Measurements from ENCODE around the gene EDAR. TPM values are rescaled to one million over a fixed set of nuclear protein-coding genes. Genes with fewer than 3 reads are reported as not detected.

Gene EDAR
- total RNA-seq, 1 donor from 2014 or later, result not detected

DNA sequence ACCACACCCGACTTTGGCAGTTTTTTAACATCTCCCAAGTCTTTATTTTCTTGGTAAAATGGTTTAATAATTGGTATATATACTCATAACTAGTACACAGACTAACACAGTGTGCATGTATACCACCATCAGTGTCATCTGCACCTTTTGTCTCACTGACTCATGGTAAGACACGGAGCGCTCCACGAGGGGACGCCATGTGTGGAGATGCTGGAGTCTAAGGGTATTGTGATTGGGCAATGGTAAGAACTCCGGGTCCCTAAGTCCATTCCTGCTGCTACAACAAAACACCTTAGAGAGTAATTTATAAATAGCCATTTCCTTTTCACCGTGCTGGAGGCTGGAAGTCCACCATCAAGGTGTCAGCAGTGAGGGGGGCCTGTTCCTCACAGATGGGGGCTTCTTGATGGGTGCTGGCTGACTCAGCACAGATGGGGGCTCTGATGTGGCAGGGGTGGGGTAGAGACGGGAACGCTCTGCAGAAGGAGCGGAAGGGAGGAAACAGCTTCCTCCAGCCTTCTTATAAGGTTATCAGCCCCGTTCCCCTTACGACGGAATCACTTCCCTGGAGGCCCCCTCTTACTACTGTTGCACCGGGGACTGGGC is 42.0 kb upstream of the EDAR start:
- Mint-ChIP-seq H3K27ac (ENCODE audit: unreplicated experiment) (no peak overlapping the region), H3K4me1 (ENCODE audit: low read depth) (peaks cover 6% of the 10 kb centered on the region), H3K36me3 (ENCODE audit: low read depth) (no peaks in the 10 kb centered on the region), H3K4me3 (ENCODE audit: unreplicated experiment) (peak overlapping the region; percentile 68), H3K9me3 (ENCODE audit: low read depth) (no peaks in the 10 kb centered on the region), H3K27me3 (ENCODE audit: low read depth) (peaks cover 17% of the 10 kb centered on the region)
- TF ChIP-seq, protein P1, sequence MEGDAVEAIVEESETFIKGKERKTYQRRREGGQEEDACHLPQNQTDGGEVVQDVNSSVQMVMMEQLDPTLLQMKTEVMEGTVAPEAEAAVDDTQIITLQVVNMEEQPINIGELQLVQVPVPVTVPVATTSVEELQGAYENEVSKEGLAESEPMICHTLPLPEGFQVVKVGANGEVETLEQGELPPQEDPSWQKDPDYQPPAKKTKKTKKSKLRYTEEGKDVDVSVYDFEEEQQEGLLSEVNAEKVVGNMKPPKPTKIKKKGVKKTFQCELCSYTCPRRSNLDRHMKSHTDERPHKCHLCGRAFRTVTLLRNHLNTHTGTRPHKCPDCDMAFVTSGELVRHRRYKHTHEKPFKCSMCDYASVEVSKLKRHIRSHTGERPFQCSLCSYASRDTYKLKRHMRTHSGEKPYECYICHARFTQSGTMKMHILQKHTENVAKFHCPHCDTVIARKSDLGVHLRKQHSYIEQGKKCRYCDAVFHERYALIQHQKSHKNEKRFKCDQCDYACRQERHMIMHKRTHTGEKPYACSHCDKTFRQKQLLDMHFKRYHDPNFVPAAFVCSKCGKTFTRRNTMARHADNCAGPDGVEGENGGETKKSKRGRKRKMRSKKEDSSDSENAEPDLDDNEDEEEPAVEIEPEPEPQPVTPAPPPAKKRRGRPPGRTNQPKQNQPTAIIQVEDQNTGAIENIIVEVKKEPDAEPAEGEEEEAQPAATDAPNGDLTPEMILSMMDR (IDR thresholded peaks at IDR 0.05), result no peak
- no peak for DNase-seq (ENCODE audit: low spot score)

DNA sequence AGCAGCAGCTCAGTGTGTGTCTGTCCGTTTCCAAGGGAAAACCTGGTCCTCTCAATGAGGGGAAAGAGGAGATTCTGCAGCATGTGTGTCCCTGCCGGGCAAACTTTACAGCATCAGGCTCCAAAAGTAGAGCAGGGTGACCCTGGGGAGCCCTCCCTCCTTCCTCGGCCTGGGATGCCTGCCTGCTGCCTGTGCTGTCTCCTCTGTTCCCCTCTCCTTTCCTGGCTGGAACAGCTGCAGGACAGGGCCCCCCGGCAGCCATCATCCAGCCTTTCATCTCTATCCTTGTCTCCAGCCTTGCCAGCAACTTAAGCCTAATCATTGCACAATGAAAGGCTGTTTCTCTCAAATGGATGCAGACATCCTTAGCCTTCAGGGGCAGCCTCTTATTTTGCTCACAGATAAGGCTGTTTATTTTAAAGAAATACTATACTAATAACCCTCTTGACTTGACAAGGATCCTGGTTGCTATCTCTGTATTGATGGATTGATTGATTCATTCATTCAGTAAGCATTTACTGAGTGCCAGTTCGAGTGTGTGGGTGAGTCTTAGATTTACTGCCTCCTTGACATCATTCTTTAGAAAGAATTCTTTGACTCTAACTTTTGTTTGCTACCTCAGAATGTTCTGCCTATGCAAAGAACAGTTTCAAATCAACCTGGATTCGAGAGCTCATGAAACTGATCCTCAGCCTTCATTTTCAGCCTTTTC is 40.6 kb upstream of the EDAR start:
- DNase-seq (ENCODE audit: low spot score), result no peak

DNA sequence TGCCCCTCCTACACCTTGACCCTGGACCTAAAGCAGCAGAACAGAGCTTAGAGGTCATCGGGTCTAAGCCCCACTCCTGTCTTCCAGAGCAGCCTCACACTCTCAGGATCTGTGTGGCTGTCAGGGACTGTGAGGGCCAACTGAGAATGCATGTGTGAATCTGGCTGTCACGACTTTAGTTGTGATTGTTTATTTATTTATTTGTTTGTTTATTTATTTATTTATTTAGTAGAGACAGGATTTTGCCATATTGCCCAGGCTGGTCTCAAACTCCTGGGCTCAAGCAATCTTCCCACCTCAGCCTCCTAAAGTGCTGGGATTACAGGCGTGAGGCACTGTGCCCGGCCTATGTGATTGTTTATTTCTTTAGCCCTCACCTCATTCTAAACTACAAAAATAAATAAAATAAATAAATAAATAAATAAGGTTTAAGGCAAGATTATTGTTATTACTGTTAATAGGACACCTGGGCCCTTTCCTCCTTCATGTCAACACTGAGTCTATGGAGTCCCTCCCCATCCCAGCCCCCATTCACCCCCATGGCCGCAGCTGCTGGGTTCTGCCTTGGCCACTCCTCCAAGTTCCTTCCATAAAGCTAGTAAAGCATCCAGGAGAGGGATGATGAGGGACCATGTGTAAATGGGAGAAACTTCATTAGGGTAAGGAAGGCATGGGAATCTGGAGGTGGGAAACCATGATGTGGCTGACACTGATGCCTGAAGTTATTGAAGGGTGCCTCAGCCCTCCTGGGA is 39.9 kb upstream of the EDAR start:
- H3K9me3 Mint-ChIP-seq (ENCODE audit: low read depth), result no peaks in the 10 kb centered on the region
- no peak overlapping the region for H3K4me3 Mint-ChIP-seq (ENCODE audit: unreplicated experiment)
- peaks cover 13% of the 10 kb centered on the region for H3K27me3 Mint-ChIP-seq (ENCODE audit: low read depth)
- H3K36me3 Mint-ChIP-seq (ENCODE audit: low read depth), result no peaks in the 10 kb centered on the region
- H3K27ac Mint-ChIP-seq (ENCODE audit: unreplicated experiment), result no peak overlapping the region
- TF ChIP-seq, protein P1 (IDR thresholded peaks at IDR 0.05), result no peak
- DNase-seq (ENCODE audit: low spot score), result no peak
- H3K4me1 Mint-ChIP-seq (ENCODE audit: low read depth), result peaks cover 6% of the 10 kb centered on the region

More for the DNA sequence above, 40.6 kb upstream of the EDAR start:
- Mint-ChIP-seq H3K9me3 (ENCODE audit: low read depth) (no peaks in the 10 kb centered on the region), H3K36me3 (ENCODE audit: low read depth) (no peaks in the 10 kb centered on the region), H3K27me3 (ENCODE audit: low read depth) (peaks cover 11% of the 10 kb centered on the region), H3K27ac (ENCODE audit: unreplicated experiment) (no peak overlapping the region), H3K4me3 (ENCODE audit: unreplicated experiment) (no peak overlapping the region), H3K4me1 (ENCODE audit: low read depth) (peaks cover 6% of the 10 kb centered on the region)
- TF ChIP-seq, protein P1 (IDR thresholded peaks at IDR 0.05), result no peak

DNA sequence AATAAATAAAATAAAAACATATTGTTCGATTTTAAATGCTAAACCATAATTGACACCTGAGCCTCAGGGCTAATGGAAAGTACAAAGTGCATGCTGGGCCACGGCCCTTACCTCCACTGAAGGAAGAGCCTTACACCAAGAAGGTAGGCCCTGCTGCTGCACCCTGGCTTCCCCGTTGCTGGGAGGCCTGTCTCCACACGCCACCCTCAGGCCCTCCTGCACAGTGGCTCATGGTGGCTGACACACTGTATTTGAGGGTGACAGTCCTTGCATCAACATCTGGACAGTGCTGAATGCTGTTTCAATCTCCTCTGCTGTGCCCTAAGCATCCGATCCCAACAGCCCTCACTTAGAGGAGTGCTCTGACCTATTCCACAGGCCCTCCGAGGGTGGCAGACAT is 39.3 kb upstream of the EDAR start:
- no peak overlapping the region for H3K27ac Mint-ChIP-seq (ENCODE audit: unreplicated experiment)
- no peaks in the 10 kb centered on the region for H3K9me3 Mint-ChIP-seq (ENCODE audit: low read depth)
- peaks cover 6% of the 10 kb centered on the region for H3K4me1 Mint-ChIP-seq (ENCODE audit: low read depth)
- TF ChIP-seq, protein P1 (IDR thresholded peaks at IDR 0.05), result no peak
- DNase-seq (ENCODE audit: low spot score), result no peak
- no peak overlapping the region for H3K4me3 Mint-ChIP-seq (ENCODE audit: unreplicated experiment)
- peaks cover 13% of the 10 kb centered on the region for H3K27me3 Mint-ChIP-seq (ENCODE audit: low read depth)
- no peaks in the 10 kb centered on the region for H3K36me3 Mint-ChIP-seq (ENCODE audit: low read depth)

DNA sequence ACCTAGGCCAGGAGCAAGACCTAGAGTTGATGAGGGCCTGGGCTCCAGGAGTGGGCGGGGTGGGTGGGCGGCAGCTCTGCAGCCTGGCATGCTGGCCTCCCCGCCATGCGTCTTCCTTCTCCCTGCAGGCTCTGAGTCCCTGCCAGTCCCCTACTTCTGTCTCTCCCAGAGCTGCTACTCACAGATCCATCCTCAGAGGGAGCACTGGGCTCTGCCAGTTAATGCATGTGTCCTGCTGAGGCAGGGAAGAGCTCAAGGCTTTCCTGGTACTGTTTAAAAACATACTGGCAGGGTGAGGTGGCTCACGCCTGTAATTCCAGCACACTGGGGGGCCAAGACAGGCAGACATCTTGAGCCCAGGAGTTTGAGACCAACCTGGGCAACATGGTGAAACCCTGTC is 38.7 kb upstream of the EDAR start:
- Mint-ChIP-seq H3K36me3 (ENCODE audit: low read depth) (no peaks in the 10 kb centered on the region), H3K27ac (ENCODE audit: unreplicated experiment) (no peak overlapping the region), H3K4me3 (ENCODE audit: unreplicated experiment) (no peak overlapping the region), H3K4me1 (ENCODE audit: low read depth) (peaks cover 6% of the 10 kb centered on the region), H3K9me3 (ENCODE audit: low read depth) (no peaks in the 10 kb centered on the region), H3K27me3 (ENCODE audit: low read depth) (peaks cover 15% of the 10 kb centered on the region)
- no peak for DNase-seq (ENCODE audit: low spot score)
- TF ChIP-seq, protein P1 (IDR thresholded peaks at IDR 0.05), result no peak

Data from chondrocyte (in vitro differentiated cells).